CD4-positive, alpha-beta T cell treated with Interleukin-4 for 4 hours (primary cell): Measurements from ENCODE around the gene EHD4.

Experiments
- DNase-seq: peaks from one replicate; pipeline ENCODE4 v3.0.0-alpha.2; 2020

Gene EHD4

GRCh38 chr15:41972253-41973242, at the start of gene EHD4:
TSS of gene EHD4 (minus strand) at chr15:41972557. CDS start at chr15:41972494, 63 bp downstream.
- peak; percentile 95 for DNase-seq

GRCh38 chr15:42021593-42021992, 49.2 kb upstream of the EHD4 start:
- DNase-seq, result no peak

- DNase-seq, result no peak
Observed at GRCh38 chr15:42020713-42021273, 48.4 kb upstream of the EHD4 start, which contains the start of gene PLA2G4E. TSS of gene PLA2G4E (minus strand) at chr15:42021042. CDS start at chr15:42021030, 12 bp downstream.

- DNase-seq, result no peak
Observed at GRCh38 chr15:42018306-42019224, 46.2 kb upstream of the EHD4 start.

GRCh38 chr15:42016971-42017370, 44.6 kb upstream of the EHD4 start:
- no peak for DNase-seq

GRCh38 chr15:42014406-42014805, 42.0 kb upstream of the EHD4 start:
- DNase-seq, result no peak

GRCh38 chr15:42012928-42013482, 40.6 kb upstream of the EHD4 start:
- no peak for DNase-seq

GRCh38 chr15:42012241-42012640, 39.9 kb upstream of the EHD4 start:
- no peak for DNase-seq

GRCh38 chr15:42011074-42011473, 38.7 kb upstream of the EHD4 start:
- DNase-seq, result no peak

- no peak for DNase-seq
Observed at GRCh38 chr15:42010434-42010833, 38.1 kb upstream of the EHD4 start.

GRCh38 chr15:42009474-42009873, 37.1 kb upstream of the EHD4 start:
- no peak for DNase-seq

- DNase-seq, result no peak
Observed at GRCh38 chr15:42009022-42009421, 36.7 kb upstream of the EHD4 start.

GRCh38 chr15:42007386-42007785, 35.0 kb upstream of the EHD4 start:
- DNase-seq, result no peak

GRCh38 chr15:42002333-42002732, 30.0 kb upstream of the EHD4 start:
- no peak for DNase-seq

GRCh38 chr15:42001236-42001635, 28.9 kb upstream of the EHD4 start:
- no peak for DNase-seq

GRCh38 chr15:41999290-42000285, 27.2 kb upstream of the EHD4 start:
- DNase-seq, result no peak

- no peak for DNase-seq
Observed at GRCh38 chr15:41997845-41998244, 25.5 kb upstream of the EHD4 start.

GRCh38 chr15:41996921-41997592, 24.7 kb upstream of the EHD4 start:
- DNase-seq, result no peak

- no peak for DNase-seq
Observed at GRCh38 chr15:41996376-41996775, 24.0 kb upstream of the EHD4 start.

- no peak for DNase-seq
Observed at GRCh38 chr15:41995476-41995855, 23.1 kb upstream of the EHD4 start.
